ENCODE measurements around the gene ANO9.
"Not testable (repeated sequence)": the region's sequence is repeated elsewhere in the genome, so short reads cannot be mapped to it uniquely, and the experiment has no call there.

DNA sequence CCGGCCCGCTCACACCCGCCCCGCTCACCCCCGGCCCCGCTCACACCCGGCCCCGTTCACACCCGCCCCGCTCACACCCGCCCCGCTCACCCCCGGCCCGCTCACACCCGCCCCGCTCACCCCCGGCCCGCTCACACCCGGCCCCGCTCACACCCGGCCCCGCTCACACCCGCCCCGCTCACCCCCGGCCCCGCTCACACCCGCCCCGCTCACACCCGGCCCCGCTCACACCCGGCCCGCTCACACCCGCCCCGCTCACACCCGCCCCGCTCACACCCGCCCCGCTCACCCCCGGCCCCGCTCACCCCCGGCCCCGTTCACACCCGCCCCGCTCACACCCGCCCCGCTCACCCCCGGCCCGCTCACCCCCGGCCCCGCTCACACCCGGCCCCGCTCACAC, 40.6 kb downstream of the ANO9 start:
- not testable (repeated sequence) for TF ChIP-seq EZH2phosphoT487 (IDR thresholded peaks at IDR 0.05; ENCODE audit: insufficient read depth, low read depth); EZH2 (IDR thresholded peaks at IDR 0.05; ENCODE audit: insufficient read depth, poor library complexity, severe bottlenecking)
